ENCODE data around the gene HEATR3.

DNA sequence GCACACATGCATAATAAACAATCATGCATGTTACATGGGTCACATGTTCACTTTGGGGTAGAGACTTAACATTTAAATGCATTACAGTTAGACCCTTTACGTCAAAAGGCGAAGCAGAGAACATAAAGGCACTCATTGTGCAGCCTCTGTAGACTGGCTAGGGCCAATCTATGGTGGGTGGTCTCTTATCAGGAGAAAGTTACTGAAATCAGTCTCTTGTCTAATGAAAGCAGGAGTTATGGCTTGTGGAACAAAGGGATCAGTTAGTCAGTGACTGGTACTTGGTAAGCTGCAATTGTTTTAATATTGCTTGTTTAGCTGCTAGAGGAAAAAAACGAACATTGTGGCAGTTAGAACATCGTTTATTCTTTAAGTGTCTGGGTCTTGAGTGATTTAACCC, 42.1 kb upstream of the HEATR3 start:
- TF ChIP-seq, protein P1, sequence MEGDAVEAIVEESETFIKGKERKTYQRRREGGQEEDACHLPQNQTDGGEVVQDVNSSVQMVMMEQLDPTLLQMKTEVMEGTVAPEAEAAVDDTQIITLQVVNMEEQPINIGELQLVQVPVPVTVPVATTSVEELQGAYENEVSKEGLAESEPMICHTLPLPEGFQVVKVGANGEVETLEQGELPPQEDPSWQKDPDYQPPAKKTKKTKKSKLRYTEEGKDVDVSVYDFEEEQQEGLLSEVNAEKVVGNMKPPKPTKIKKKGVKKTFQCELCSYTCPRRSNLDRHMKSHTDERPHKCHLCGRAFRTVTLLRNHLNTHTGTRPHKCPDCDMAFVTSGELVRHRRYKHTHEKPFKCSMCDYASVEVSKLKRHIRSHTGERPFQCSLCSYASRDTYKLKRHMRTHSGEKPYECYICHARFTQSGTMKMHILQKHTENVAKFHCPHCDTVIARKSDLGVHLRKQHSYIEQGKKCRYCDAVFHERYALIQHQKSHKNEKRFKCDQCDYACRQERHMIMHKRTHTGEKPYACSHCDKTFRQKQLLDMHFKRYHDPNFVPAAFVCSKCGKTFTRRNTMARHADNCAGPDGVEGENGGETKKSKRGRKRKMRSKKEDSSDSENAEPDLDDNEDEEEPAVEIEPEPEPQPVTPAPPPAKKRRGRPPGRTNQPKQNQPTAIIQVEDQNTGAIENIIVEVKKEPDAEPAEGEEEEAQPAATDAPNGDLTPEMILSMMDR (IDR thresholded peaks at IDR 0.05), result no peak
- no peak for TF ChIP-seq POLR2A (IDR thresholded peaks at IDR 0.05)

Data from esophagus squamous epithelium (tissue), 4 donors.